Memory B cell (primary cell): Measurements from ENCODE around the gene WDR46.
A peak's percentile ranks its signal among the peaks of the same experiment; 100 is the strongest.

Source experiments
- ATAC-seq: fragments of 150-1000 bp; cut with Tn5 transposase; 2 replicates; pipeline ENCODE4 v1.10.0; 2021; ENCODE audit warnings: low read depth, mild to moderate bottlenecking, moderate library complexity
- DNase-seq, 2 donors: peaks; one replicate each; pipeline ENCODE4 v3.0.0; 2022; ENCODE audit warnings: low spot score in 2 of 2
- H3K27ac Mint-ChIP-seq: one replicate; pipeline ENCODE4 v1.8.0; 2022; ENCODE audit warnings: mild to moderate bottlenecking, moderate library complexity, mixed read lengths
- H3K27me3 Mint-ChIP-seq: one replicate; pipeline ENCODE4 v1.8.0; 2022; ENCODE audit warnings: mixed read lengths
- H3K36me3 Mint-ChIP-seq: one replicate; pipeline ENCODE4 v1.8.0; 2022; ENCODE audit warnings: mild to moderate bottlenecking, mixed read lengths
- H3K4me1 Mint-ChIP-seq: one replicate; pipeline ENCODE4 v1.8.0; 2022; ENCODE audit warnings: mixed read lengths
- H3K4me3 Mint-ChIP-seq: one replicate; pipeline ENCODE4 v1.8.0; 2022; ENCODE audit warnings: mild to moderate bottlenecking, moderate library complexity, mixed read lengths
- H3K9me3 Mint-ChIP-seq: one replicate; pipeline ENCODE4 v1.8.0; 2022; ENCODE audit warnings: mixed read lengths

The WDR46 gene

GRCh38 chr6:33317419-33317668 is 28.3 kb upstream of the WDR46 start:
- H3K27me3 Mint-ChIP-seq = no peaks in the 10 kb centered on the region
- peaks cover 58% of the 10 kb centered on the region for H3K4me1 Mint-ChIP-seq
- peak overlapping the region; percentile 100 for H3K27ac Mint-ChIP-seq
- no peaks in the 10 kb centered on the region for H3K9me3 Mint-ChIP-seq
- peaks cover 37% of the 10 kb centered on the region for H3K36me3 Mint-ChIP-seq
- DNase-seq (no peak), ATAC-seq (no peak)
- peak overlapping the region; percentile 99 for H3K4me3 Mint-ChIP-seq

GRCh38 chr6:33316603-33317418 is 27.8 kb upstream of the WDR46 start:
- Mint-ChIP-seq H3K27me3 (no peaks in the 10 kb centered on the region), H3K36me3 (peaks cover 34% of the 10 kb centered on the region), H3K4me1 (peaks cover 58% of the 10 kb centered on the region), H3K4me3 (peak overlapping the region; percentile 99), H3K9me3 (no peaks in the 10 kb centered on the region), H3K27ac (peak overlapping the region; percentile 100)
- ATAC-seq = no peak
- DNase-seq = no peak

- DNase-seq (no peak), ATAC-seq (no peak)
Measured at GRCh38 chr6:33315793-33316602, 27.0 kb upstream of the WDR46 start.

GRCh38 chr6:33314943-33315792 is 26.1 kb upstream of the WDR46 start:
- peak; percentile 9 for ATAC-seq
- DNase-seq = peak; percentile 51 to 59
- peaks cover 53% of the 10 kb centered on the region for H3K4me1 Mint-ChIP-seq
- H3K36me3 Mint-ChIP-seq = peaks cover 29% of the 10 kb centered on the region
- H3K4me3 Mint-ChIP-seq = peak overlapping the region; percentile 94
- no peaks in the 10 kb centered on the region for H3K27me3 Mint-ChIP-seq
- H3K27ac Mint-ChIP-seq = peak overlapping the region; percentile 100
- H3K9me3 Mint-ChIP-seq = no peaks in the 10 kb centered on the region

More at GRCh38 chr6:33315793-33316602, 27.0 kb upstream of the WDR46 start:
- H3K27me3 Mint-ChIP-seq = no peaks in the 10 kb centered on the region
- H3K4me3 Mint-ChIP-seq = peak overlapping the region; percentile 94
- H3K9me3 Mint-ChIP-seq = no peaks in the 10 kb centered on the region
- H3K4me1 Mint-ChIP-seq = peaks cover 56% of the 10 kb centered on the region
- H3K27ac Mint-ChIP-seq = peak overlapping the region; percentile 100
- H3K36me3 Mint-ChIP-seq = peaks cover 34% of the 10 kb centered on the region

GRCh38 chr6:33314515-33314942 is 25.5 kb upstream of the WDR46 start:
- Mint-ChIP-seq H3K27ac (peak overlapping the region; percentile 100), H3K4me1 (peaks cover 47% of the 10 kb centered on the region), H3K36me3 (peaks cover 23% of the 10 kb centered on the region), H3K27me3 (no peaks in the 10 kb centered on the region), H3K9me3 (no peaks in the 10 kb centered on the region), H3K4me3 (peak overlapping the region; percentile 94)
- DNase-seq (peak; percentile 70 to 76), ATAC-seq (peak; percentile 52)

DNA sequence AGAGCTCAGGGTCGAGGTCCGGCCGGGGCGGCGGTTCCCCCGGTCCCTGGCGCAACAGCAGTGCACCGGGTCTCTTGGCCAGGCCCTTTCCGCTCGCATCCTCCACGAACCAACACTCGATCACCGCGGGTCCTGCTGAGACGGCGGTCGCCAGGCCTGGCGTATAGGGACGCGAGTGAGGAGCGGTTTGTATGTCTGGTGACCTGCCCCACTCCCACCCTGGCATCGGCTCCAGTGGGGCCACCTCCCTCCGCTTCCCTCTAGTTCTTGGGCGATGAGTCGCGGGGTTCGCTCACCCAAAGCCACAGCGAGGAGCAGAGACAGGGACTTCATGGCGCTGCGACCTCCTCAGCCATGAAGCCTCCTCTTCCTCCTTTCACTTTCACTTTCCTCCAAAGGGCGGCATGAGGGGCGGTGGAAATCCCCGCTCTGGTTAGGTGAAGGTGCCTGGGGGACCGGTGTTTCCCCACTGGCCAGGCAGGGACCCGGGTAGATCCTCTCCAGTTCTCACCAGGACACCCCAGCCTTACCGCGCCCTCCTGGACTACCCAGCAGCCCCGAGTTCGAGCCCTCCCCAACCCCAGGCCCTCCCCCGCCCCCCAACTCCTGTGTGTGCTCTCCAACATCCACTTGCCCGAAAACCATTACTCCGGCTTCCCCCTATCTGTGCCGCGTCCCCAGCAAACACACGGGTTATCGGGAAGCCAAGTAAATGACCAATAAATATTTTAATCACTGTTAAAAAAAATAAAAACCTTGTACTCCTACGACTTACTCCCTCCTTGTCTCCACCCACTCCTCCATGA is 24.9 kb upstream of the WDR46 start, which contains the start of gene TAPBP:
Gene TAPBP (minus strand): TSS at position 370 of the 806 bp plus-strand sequence. CDS start 37 bp downstream, at position 333.
- ATAC-seq (peak; percentile 58), DNase-seq (peak; percentile 82 to 92)
- Mint-ChIP-seq H3K36me3 (peaks cover 20% of the 10 kb centered on the region), H3K4me3 (peak within 1 kb of the TSS; percentile 94), H3K27me3 (no peaks in the 10 kb centered on the region), H3K27ac (peak within 1 kb of the TSS; percentile 100), H3K4me1 (peaks cover 41% of the 10 kb centered on the region), H3K9me3 (no peaks in the 10 kb centered on the region)

GRCh38 chr6:33313105-33313708 is 24.2 kb upstream of the WDR46 start:
- Mint-ChIP-seq H3K27ac (peak overlapping the region; percentile 100), H3K4me1 (peaks cover 40% of the 10 kb centered on the region), H3K36me3 (peaks cover 19% of the 10 kb centered on the region), H3K9me3 (no peaks in the 10 kb centered on the region), H3K27me3 (no peaks in the 10 kb centered on the region), H3K4me3 (peak overlapping the region; percentile 94)
- ATAC-seq (peak; percentile 3), DNase-seq (peak in 1 of 2 donors; percentile 62)

DNA sequence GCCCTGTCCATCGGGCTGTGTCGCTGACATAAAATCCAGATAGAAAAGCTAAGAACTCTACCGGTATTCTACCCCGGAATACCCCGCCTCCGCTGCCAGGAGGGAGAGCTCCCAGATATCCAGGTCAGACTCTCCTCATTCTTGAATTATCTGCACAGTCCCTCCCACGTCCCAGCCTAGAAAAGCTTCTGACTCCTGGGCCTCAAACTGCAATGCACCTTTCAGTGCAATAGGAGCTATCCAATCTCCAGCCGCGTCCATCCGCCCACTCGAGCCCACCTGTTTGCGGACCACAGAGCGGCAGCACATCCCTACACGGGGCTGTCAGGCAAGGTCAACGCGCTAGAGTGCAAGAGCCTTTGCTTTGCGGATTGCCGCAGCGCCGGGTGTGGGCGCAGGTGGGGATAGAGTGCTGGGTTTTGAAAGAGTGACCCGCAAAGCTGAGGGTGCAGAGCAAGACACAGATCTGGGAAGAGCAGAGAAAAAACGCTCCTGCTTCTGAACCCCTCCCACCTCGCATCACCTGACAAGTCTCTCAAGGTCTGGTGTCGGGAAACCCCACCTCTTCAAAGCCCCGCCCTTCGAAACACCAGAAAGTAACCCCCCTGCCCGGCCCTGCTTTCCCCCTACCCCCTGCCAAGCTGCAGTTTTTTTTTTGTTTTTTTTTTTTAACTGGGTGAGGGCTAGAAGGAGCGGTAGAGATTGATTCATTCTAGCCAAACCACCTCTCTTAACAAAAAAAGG is 23.5 kb upstream of the WDR46 start:
- Mint-ChIP-seq H3K36me3 (peaks cover 17% of the 10 kb centered on the region), H3K27me3 (no peaks in the 10 kb centered on the region), H3K4me1 (peaks cover 41% of the 10 kb centered on the region), H3K27ac (peak overlapping the region; percentile 100), H3K9me3 (no peaks in the 10 kb centered on the region), H3K4me3 (peak overlapping the region; percentile 94)
- ATAC-seq (peak; percentile 40), DNase-seq (peak; percentile 59 to 77)

GRCh38 chr6:33306356-33306755 is 17.3 kb upstream of the WDR46 start:
- ATAC-seq = no peak
- H3K27ac Mint-ChIP-seq = peak overlapping the region; percentile 84

DNA sequence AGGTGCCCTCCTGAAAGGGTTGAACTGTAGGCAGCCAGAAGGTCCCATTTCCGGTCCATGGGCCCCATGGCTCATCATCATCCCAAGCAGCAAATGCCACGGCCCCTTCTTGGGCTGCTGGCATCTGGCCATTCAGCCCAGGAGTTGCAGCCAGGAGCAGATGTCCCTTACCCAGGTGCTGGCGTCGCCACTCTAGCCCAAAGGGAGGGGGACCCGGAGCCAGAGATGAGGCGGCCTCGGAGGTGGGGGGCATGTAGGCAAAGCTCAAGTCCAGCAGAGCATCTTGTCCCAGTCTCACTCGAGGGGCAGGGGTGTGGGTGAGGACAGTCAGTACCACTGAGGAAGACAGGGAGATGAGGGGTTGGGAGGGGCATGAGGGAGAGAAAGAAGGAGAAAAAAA is 16.0 kb upstream of the WDR46 start:
- peaks cover 28% of the 10 kb centered on the region for H3K4me1 Mint-ChIP-seq
- no peaks in the 10 kb centered on the region for H3K27me3 Mint-ChIP-seq
- H3K27ac Mint-ChIP-seq = peak overlapping the region; percentile 70
- no peak for DNase-seq
- no peak overlapping the region for H3K4me3 Mint-ChIP-seq
- H3K9me3 Mint-ChIP-seq = no peaks in the 10 kb centered on the region
- peaks cover 29% of the 10 kb centered on the region for H3K36me3 Mint-ChIP-seq
- ATAC-seq = no peak

More at GRCh38 chr6:33306356-33306755, 17.3 kb upstream of the WDR46 start:
- peaks cover 27% of the 10 kb centered on the region for H3K36me3 Mint-ChIP-seq
- H3K27me3 Mint-ChIP-seq = no peaks in the 10 kb centered on the region
- H3K4me1 Mint-ChIP-seq = peaks cover 30% of the 10 kb centered on the region
- no peaks in the 10 kb centered on the region for H3K9me3 Mint-ChIP-seq
- DNase-seq = no peak
- H3K4me3 Mint-ChIP-seq = peak overlapping the region; percentile 4

GRCh38 chr6:33304216-33304615 is 15.2 kb upstream of the WDR46 start:
- H3K27me3 Mint-ChIP-seq = no peaks in the 10 kb centered on the region
- H3K9me3 Mint-ChIP-seq = no peaks in the 10 kb centered on the region
- H3K4me3 Mint-ChIP-seq = no peak overlapping the region
- H3K36me3 Mint-ChIP-seq = peaks cover 33% of the 10 kb centered on the region
- ATAC-seq (no peak), DNase-seq (no peak)
- peaks cover 35% of the 10 kb centered on the region for H3K4me1 Mint-ChIP-seq
- H3K27ac Mint-ChIP-seq = peak overlapping the region; percentile 49

GRCh38 chr6:33301877-33302276 is 12.8 kb upstream of the WDR46 start:
- Mint-ChIP-seq H3K4me1 (peaks cover 39% of the 10 kb centered on the region), H3K27ac (peak overlapping the region; percentile 46), H3K4me3 (no peak overlapping the region), H3K36me3 (peaks cover 31% of the 10 kb centered on the region), H3K9me3 (no peaks in the 10 kb centered on the region), H3K27me3 (no peaks in the 10 kb centered on the region)
- ATAC-seq = no peak
- no peak for DNase-seq
